NOMO-1 (cell line): ENCODE data around the gene AKAP6.

ENCODE experiments used
- DNase-seq, 2 experiments: peaks; one replicate each; lab custom pipeline; 2025; ENCODE audit not compliant: unreplicated experiment in 2 of 2; lab: John Stamatoyannopoulos, UW

Gene AKAP6

DNA sequence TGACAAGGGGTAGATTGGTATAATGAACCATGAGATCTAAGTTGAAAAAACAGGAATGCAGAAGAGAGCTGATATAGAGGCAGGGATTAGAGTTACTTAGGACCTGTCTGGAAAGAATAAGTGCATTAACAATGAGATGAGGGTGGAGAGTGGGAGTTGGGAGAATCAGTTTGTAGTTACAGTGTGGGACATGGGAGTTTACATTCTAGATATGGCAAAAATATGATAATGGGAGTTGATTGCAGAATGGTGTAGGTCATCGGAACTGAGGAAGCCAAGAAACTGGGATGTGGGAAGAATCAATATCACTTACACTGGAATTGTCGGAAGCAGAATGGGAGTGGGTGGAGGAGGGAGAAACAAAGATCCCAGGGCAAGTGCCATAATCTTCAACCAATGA is 308.5 kb downstream of the AKAP6 start:
- DNase-seq = no peak

- no peak for DNase-seq
Measured at GRCh38 chr14:32639208-32639607, 310.1 kb downstream of the AKAP6 start.

GRCh38 chr14:32645551-32645950 is 316.5 kb downstream of the AKAP6 start:
- DNase-seq = no peak

DNA sequence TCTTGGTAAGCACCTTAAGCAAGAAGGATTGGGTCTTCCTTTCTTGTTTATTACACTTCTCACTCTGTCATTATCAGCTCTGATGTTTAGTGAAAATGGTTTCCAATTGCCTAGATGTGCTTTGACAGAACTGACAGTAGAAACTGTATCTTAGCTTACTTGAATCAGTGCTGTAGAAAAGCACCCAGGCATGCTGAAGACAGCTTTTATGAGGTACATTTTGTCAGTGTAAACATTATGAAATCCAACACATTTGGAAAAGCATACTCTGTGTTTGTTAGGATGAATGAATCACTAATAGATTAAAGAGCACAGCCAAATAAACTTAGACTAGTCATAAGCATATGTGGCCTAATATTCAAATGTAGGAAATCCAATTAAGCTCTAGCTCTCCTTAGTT is 319.3 kb downstream of the AKAP6 start:
- no peak for DNase-seq

DNA sequence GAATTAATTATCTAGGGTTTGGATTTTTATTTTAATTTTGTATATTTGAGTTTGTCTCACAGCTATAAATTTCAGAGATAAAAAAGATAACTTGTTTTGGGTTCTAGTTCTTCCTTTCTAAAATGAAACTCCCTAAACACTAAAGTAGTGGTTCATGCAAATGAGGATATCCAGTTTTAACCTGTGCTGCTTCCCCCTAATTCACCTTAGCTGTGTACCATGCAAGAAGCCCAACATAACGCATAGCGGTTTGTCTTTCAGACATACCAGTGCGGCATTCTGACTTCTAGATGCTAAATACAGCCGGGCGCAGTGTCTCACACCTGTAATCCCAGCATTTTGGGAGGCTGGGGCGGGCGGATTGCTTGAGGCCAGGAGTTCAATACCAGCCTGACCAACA is 320.9 kb downstream of the AKAP6 start:
- no peak for DNase-seq

DNA sequence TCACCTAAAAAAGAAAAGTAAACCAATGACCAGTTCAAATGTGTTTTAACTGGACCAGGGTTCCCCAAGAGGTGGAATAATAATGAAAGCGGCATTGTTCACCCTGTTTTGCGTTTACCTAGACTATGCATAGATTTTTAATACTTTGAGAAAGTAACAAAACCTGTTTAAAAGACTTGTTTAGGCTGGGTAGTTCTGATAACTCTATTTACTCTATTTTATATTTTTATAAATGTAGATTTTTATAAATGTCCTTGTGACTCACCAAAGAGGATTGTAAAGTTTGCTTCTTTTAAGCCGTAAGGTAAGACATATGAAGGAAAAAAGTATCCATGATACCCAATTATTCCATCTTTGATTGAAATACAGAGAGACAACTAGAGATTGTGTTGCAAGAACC is 321.6 kb downstream of the AKAP6 start:
- no peak for DNase-seq

DNA sequence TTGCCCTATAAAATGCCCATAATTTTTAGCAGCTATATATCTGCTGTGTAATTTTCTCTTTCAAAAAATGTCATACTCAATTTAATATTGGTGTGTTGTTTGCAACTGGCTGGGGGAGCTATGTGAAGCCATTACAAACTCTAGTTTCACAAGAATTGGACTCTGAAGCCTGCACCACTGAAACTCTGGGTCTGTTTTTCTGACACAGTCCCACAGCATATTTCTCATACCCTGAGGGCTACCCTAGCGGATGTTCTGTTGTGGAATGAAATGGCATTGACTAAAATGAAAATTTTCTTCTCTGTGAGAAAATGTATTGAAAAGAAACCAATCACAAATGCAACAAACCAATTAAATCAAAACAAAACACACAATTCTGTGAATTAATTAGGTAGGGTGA is 325.0 kb downstream of the AKAP6 start:
- no peak for DNase-seq

- no peak for DNase-seq
Measured at GRCh38 chr14:32656601-32657000, 327.5 kb downstream of the AKAP6 start.

DNA sequence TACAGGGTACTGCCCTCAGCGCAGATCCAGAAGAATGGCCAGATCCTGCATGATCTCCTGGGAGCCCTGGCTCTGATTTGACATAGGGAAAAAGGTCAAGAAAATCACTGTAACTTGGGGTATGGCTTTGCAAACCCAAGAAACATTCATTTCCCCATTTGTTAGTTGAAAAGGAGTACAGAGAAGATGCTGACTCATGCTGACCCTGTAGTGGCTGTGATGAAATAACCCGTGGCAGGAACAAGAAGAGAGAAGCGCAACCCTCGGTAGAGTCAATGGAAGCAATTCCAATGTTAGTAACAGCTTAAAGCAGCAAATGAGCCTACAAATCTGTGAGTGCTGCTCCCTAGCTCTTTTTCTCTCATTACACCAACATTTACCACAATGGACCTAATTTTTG is 328.0 kb downstream of the AKAP6 start:
- peak; percentile 60 to 94 for DNase-seq

DNA sequence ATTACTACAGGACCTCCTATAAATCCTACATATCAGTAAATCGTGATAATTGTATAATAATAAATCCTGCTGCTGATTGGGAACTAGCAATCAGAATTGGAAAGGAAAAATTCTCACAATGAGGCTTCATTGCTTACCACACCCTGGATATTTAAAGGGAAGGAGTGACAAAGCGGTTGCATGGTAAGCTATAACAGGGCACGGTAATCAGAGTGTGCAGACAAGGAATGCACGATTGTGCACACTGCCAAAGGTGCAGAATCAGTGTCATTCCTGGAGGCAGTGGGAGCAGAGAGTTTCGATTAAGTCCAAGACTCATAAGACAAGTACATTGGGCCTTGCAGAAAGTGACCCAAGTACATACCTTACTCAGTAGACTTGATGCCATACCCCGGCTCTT is 332.1 kb downstream of the AKAP6 start:
- no peak for DNase-seq

DNA sequence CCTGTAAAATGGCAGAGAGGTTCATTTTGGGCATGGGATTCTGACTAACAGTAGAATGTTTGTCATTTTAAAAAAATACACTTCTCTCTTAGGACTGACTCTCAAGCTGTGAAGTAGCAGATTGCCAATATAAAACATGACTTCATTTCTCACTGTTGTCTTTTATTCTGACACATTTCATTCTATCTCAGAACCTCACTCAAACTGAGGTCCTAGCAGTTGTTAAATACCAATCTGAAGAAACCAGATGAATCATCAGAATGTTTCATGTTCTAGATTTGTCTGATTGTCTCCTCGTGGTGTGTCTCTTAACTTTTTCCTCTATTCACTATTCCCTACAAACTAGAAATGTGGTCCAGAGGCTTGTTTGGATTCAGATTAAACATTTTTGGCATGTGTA is 333.1 kb downstream of the AKAP6 start:
- DNase-seq = no peak

GRCh38 chr14:32666308-32666707 is 337.2 kb downstream of the AKAP6 start:
- DNase-seq = no peak

DNA sequence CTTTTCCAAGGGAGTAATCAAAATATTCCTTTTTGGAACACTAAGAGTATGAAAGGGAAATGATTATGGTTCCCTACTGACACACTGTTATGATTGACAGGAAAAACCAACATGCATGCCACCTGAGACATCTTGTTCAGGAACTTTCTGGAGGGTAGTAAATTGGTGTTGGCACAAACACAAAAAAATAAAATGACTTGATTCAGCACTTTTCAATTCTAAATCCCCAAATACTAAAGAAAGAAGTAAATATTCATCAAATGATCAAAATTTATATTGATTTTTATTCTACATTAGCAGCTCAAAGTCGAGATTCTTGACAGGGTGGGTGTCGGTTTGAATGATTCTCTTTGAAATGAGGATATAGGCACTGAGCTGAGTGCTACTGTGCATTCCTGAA is 338.2 kb downstream of the AKAP6 start:
- no peak for DNase-seq

GRCh38 chr14:32667791-32668190 is 338.7 kb downstream of the AKAP6 start:
- DNase-seq = no peak

DNA sequence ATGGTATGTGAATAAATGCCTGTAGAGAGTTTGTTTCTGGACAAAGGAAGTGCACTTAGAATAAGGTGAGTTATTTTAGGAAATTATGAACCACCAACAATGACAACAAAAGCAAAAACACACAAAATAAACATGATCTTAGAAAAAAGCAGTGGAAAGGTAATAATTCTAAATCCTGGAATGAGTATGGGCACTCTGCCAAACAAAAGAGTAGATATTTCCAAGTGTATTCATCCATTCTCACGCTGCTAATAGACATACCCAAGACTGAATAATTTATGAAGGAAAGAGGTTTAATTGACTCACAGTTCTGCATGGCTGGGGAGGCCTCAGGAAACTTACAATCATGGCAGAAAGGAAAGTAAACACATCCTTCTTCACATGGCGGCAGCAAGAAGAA is 340.3 kb downstream of the AKAP6 start:
- no peak for DNase-seq

DNA sequence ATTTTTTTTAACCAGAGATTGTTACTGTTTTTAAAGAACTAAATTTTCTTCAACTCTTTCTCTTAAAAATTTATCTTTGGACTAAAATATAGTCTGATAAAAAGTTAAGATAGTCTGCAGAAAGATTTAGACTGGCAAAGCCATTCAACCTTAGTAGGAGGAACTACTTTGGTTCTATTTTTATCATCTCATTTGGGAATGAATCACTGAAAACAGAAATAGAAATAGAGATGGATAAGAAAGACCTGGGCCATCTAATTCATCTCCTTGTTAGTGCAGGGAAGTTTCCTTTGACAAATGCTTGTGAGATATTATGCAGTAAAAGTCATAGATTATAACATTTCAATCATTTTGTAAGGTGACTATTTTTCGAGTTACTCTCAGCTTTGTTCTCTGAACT is 346.3 kb downstream of the AKAP6 start:
- DNase-seq = no peak

DNA sequence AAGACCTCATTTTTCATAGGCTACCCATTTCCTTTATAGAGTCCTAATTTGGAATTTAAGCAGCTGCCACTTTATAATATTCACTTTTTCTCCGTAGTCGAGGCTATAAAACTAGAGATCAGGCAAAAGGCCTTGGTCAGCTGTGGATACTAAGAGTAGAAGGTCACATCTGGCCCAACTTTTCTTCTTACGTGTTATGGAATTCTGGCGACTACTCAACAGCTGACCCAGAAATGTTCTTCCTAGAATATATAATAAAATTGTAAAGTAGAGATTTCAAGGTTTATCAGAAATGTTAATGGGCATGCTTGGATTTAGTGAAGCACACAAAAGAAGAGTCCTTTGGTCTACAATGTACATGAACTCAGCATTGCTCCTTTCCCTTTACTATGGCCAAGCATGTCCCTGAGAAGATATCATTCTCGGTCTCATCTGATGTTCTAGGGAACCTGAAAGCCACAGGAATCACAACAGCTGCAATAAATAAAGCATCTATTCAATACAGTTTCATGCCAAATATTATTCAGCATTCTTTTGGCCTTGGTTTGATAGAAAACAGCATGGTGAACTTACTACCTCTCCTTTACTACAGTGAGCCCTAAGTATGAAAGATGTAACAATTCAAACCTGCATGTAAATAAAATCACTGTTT is 348.2 kb downstream of the AKAP6 start:
- no peak for DNase-seq

DNA sequence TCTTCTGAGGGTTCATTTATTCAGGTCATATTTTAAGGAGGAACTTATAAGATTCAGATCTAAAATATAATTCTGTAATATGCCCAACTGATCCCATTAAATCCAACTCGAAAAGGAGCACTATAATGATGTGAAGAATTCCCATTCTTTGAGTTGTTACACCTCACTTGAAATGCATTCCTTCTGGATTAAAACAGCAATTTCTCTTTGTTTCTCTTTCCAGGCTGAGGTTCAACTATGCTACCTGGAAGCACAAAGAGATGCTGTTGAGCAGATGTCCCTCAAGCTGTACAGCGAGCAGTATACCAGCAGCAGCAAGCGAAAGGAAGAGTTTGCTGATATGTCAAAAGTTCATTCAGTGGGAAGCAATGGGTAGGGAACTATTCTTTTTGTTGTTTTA is 349.0 kb downstream of the AKAP6 start:
- DNase-seq = no peak

DNA sequence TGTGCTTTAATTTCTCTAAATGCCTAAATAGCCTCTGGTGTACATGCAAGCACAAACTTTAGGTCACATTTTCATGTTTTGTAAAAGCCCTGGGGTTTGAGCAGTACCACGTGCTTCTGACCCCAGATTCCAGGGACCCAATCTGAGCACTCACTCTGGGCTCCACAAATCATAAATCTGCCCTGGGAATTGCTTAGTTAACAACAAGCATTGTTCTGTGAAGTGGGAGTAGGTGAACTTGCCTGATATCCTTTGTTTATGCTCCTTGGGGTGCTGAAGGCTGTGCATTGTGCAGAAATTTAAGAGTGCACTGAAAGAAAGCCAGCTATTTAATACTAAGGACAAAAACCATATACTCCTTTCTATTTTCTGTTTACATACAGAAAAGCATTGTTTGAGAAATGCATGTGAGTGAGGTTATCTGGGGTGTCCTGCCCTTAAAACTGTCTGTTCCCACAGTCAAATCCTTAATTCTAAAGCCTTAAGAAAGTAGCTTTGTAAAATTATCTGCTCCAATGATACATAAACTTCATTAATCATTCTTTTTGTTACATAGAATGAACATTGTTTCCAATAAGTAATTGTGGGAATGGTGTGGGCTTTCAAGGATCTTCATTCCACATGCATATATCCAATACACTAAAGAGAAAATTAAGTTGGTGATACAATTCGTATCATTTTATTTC is 351.0 kb downstream of the AKAP6 start:
- DNase-seq = no peak

DNA sequence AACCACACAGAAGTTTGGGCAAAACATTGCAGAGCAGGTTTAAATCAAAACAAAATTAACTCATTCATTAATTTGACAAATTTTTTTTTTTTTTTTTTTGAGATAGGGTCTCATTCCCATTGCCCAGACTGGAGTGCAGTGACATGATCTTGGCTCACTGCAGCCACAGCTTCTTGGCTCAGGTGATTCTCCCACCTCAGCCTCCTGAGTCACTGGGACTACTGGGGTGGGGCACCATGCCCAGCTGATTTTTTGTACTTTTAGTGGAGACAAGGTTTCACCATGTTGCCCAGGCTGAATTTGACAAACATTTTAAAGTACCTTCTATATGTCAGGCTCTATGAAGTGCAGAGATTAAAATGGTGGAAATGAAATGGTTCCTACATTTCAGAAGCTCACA is 352.5 kb downstream of the AKAP6 start:
- DNase-seq = no peak

DNA sequence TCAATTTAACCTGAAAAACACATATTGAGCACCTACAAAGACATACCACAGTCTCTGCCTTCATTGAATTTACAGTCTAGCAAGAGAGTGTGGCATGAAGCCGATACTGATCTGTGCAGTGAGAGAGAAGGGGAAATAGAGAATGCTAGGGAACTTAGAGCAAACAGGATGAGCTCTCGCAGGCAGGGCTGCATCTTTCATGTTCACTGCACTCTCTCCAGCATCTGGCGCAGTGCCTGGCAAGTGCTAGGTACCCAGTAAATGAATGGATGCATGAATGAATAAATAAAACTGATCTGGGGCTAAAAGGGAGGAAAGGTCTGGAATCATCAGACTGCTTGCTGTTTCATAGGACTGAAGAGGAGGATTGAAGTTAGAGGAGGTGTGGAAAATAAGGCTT is 353.1 kb downstream of the AKAP6 start:
- DNase-seq = no peak

DNA sequence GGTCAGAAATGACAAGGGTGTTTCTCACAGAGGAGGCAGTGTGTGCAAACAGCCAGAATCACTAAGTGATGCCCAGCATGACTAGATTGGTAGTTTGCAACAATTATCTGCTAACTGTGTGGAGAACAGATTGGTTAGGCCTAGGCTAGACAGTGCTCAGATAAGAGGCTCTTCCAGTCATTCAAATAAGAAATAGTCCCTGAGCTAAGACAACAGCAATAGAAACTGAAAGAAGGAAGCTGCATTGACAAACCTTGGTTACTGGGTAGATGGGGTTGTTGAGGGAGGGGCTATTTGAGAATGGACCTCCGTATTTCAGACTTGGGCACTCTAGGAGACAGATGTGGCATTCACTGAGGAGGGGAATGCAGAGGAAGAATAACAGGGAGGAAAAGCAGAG is 354.6 kb downstream of the AKAP6 start:
- peak; percentile 2 to 8 for DNase-seq

DNA sequence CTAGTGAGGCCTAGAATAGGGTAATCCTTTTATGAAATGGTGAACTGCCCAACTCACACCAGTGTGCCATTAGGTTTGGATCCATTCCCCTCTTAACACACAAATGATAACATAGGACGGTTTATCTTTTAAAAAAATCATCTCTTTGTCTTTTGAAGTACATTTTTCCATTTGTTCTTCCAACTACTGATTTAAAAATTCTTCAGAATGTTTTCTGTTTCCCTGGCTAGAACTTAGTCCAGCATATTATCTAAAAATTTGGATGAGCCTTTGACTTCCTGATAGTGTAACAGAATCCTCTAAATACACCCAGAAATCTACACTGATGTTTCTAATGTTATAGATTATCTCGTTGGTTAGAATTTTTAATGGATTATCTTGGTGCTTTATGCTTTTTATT is 359.8 kb downstream of the AKAP6 start:
- no peak for DNase-seq
